Raji (cell line): ENCODE measurements around the gene C6orf47.

Source experiments
- POLR2A ChIP-seq: IDR thresholded peaks from 2 replicates; pipeline ENCODE4 v1.6.1; 2011; ENCODE audit warnings: low read depth, low read length, control low read depth; ENCODE audit not compliant: insufficient read depth

Gene C6orf47

GRCh38 chr6:31666337-31666965 is 5.9 kb upstream of the C6orf47 start:
- no peak for TF ChIP-seq POLR2A

GRCh38 chr6:31665501-31666336 is 5.1 kb upstream of the C6orf47 start, which contains the start of gene CSNK2B:
Gene CSNK2B, plus strand, starts transcription at chr6:31666080. Its CDS starts 752 bp downstream, at chr6:31666832.
- peak; percentile 93 for TF ChIP-seq POLR2A

DNA sequence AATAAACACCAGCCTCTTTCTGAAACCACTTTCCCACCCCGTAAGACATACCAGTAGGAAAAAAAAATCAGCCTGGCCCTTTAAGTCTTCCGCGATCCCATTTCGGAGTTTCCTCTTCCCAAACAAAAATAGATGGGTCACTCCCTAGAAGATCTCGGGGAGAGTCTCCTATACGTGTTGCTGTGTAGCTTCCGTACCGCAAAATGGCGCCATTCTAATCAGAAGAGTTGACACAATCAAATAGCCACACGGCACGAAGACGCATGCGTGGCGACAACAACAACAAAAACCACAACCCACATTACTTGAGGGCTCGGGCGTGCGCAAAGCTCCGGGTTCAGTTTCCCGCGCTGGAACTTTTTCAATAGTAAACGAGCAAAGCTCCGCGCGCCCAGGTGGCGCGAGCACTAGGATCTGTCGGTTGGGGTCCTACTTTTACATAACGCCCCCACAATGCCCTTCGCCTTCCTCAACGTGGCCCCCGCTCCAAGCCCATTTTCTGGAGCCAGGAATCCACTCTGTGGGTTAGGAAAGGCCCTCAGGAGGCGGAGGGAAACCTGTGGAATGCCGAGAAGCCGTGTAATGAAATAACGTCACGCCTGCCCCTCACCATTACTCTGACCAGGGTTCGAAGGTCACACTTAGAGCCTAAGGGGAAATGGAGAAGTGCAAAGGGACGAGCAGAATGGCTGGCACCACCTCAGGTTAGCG is 4.4 kb upstream of the C6orf47 start, which contains the start of gene GPANK1:
Gene GPANK1, minus strand, starts transcription at position 208 of the 711 bp plus-strand sequence. CDS start 519 bp downstream, outside the sequence.
- TF ChIP-seq POLR2A: peak; percentile 77

DNA sequence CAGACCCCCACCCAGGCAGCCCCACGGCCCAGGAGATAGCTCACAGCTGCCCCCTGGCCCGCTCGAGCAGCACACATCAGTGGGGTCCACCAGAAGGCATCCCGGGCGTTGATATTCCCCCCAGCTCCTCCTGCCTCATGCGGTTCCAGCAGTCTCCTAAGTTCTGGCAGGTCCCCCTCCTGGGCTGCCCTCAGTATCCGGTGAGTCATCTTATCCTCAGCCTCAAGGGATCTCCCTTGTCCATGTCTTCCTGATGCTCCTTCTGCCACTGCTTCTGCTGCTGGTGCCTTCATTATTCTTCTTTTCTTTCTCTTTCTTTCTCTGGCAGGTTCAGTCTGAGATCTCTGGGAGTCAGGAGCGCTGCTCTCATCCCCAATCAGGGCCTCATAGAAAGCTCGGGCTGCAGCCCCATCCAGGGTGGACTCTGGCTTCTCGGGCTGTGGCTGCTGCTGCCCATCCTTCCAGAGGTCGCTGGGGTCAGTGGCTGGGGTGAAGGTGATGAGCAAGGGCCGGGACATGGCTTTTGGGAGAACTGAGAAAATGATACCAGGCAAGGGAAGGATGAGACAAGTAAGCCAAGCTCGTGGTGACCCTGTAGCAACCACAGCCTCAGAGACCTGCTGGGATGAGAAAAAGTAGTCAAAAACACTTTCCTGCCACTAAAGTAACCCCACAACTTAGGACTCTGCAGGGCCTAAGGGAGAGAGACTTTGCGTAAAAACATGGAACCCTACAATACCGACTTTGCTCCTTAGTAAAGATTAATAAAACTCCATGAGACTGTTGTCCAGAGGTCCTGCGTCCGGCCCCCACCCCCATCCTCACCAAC is 3.6 kb upstream of the C6orf47 start:
- no peak for TF ChIP-seq POLR2A

DNA sequence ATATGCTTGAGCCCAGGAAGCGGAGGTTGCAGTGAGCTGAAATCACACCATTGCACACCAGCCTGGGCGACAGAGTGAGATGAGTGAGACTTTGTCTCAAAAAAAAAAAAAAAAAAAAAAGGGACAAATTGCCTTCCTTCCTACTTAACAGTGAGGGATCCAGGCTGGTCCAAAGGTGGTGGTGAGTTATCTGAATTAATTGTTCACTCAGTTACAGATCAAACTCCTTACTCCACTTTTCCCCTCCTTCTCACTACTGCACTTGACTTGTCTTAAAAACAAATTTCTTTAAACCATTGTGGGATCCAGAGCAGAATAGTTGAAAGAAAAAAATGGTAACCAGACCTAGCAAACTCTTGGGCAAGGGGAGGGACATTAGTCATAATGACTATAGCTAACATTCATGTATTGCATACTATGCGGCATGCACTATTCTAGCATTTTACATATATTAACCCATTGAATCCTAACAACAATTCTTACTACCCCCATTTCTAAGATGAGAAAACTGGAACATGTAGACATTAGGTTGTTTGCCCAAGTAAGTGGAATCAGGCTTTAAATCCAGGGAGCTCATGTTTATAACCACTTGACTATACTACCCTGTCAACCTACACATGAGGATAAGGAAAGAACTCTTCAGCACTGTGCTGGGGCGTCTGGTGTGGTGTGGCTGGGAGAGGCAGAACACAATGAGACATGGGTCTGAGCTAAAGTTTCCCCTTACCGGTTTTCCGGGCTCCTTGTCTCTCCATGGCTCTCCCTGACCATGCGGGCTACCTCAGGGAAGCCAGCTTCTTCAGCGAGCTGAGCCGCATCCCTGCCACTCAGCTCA is 2.8 kb upstream of the C6orf47 start:
- no peak for TF ChIP-seq POLR2A

DNA sequence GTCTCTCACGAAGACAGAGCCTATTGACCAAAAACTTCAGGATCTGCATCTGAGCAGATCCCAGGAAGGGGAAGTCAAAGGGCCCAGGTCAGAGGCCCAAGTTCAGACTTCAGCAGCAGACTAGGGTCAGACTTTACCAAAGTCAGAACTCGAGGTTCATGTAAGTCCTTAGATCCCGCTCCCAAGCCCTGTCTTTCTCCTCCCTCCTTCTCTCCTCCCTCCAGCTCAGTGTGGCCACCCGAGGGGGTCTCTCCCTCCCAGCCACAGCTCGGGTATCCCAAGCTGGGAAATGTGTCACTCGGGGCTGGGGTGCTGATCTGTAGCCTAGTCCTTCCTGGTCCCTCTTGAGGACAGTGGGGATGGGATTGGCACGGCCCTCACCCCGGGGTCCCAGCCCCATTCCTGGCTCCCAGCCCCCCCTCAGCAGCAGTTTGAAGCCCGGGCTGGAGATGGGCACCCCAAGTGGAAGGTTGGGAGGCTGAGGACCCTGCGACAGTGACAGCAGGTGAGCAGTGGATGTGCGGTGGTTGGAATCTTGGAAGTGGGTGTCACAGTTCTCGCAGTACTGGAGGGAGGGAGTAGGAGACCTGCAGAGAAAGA is 1.6 kb upstream of the C6orf47 start:
- no peak for TF ChIP-seq POLR2A

- TF ChIP-seq POLR2A: no peak
These were observed 915 bp upstream of the C6orf47 start for GRCh38 chr6:31661262-31662123.

GRCh38 chr6:31659649-31660380 is 763 bp downstream of the C6orf47 start:
- TF ChIP-seq POLR2A: no peak

DNA sequence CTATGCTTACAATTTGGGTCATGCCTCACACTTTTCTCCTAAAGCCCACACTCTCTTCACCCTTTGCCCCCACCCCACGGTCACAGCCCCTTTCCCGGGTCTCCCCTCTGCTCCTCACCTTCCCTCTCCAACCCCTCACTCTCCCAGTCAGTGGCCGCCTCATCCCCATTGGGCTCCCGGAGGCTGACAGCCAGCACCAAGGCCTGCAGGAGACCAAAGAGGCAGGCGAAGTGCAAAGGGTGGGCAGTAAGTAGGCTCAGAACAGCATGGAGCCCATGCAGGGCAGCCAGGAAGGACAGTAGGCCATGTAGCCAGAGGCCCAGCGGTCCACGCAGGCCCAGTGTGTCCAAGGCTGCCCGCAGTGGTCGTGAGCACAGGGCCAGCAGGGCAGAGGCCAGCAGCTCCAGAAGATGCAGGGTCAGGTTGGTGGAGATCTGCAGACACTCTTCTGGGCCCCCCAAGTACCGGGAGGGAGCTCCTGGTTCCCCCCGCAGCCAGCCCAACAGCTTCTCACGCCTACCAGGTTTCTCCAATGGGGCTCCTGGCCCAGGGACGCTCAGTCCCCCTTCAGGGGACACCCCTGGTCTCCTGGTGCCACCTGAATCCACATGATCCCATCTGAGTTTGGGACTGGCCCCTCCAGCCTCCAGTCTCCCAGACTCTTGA is 1.5 kb downstream of the C6orf47 start:
- no peak for TF ChIP-seq POLR2A

DNA sequence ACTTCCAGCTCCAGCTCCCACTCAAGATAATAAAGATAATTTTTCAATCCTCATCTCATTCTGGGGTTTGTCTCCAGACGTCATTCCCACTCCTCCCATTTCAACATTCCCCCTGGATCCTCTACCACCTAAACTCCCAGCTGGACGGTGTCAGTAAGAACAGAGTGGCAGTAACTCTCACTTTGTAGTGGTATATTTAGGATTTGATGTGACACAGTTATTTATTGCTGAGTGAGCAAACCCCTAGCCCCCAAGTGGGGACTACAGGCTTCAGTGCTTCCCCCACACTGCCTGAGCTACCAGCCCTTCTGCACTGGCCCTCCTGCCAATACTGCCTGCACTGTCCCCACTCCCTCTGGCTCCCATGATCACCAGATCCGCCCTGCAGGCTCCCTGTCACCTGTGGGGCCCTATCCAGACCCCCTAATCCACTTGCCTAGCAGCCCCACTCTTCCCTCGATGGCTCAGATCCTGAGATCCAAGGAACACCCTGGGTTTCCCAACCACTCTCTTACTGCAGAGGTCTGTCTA is 2.4 kb downstream of the C6orf47 start:
- no peak for TF ChIP-seq POLR2A
